NCI-H69 (cell line): ENCODE data around the gene ZFHX2.
A peak's percentile ranks its signal among the peaks of the same experiment; 100 is the strongest.
"Not testable (repeated sequence)": the region's sequence is repeated elsewhere in the genome, so short reads cannot be mapped to it uniquely, and the experiment has no call there.

ENCODE experiments used
- DNase-seq: peaks from one replicate; lab custom pipeline; 2025; lab: John Stamatoyannopoulos, UW

The ZFHX2 gene

DNA sequence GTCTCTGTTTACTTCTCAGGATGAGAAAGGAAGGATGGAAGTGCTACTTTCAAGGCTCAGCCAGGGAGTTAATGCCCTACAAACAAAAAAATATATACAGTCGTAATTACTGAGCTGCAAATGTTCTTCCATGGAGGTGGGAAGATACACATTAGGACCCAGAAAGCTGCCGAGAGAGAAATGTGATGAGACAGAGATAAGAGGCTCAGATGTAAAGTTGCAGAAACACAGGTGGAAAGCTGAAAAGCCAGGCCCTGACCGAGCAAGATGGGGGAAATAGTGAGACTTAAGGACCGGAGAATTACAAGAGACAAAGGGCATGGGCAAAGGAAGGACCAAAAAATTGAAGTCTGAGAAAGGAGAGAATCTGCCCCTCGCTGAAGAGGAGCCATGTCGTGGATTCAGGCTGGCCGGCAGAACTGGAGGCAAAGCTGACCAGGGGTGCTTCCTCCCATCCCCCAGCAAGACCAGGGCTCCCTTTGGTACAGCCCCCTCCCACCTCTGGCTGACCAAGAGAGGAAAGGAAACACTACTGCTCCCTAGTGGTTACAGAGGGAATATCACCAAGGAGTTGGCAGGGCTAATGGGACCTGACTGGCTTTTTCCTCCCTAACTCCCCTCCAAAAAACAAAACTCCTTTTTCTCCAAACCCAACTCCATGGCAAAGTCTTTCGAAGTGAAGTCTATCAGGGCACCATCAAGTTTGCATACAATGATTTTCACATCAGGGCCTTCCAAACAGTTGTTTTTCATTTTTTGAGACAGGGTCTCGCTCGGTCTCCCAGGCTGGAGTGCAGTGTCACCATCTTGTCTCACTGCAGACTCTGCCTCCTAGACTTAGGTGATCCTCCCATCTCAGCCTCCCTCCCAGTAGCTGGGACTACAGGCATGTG lies 12.1 kb downstream of the ZFHX2 start:
- peak; percentile 84 for DNase-seq

DNA sequence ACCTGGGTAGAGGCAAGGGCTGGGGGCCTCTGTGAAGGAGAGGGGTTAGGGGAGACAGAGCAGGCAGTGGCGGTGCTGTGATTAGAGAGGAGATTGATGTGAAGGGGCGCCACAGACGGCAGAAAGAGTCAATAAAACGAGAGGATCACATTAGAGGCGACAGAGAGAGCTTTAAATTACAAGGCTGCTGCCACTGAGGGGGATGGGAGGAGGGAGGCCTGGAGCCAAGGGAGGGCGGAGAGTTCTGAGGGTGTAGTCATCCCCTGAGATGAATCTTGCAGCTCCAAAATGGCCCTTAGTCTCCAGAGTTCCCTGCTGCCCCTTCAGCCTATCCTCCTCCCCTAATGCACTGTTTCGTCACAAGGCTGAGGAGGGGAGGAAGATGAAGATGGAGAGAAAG lies 12.8 kb downstream of the ZFHX2 start:
- DNase-seq: peak; percentile 80

DNA sequence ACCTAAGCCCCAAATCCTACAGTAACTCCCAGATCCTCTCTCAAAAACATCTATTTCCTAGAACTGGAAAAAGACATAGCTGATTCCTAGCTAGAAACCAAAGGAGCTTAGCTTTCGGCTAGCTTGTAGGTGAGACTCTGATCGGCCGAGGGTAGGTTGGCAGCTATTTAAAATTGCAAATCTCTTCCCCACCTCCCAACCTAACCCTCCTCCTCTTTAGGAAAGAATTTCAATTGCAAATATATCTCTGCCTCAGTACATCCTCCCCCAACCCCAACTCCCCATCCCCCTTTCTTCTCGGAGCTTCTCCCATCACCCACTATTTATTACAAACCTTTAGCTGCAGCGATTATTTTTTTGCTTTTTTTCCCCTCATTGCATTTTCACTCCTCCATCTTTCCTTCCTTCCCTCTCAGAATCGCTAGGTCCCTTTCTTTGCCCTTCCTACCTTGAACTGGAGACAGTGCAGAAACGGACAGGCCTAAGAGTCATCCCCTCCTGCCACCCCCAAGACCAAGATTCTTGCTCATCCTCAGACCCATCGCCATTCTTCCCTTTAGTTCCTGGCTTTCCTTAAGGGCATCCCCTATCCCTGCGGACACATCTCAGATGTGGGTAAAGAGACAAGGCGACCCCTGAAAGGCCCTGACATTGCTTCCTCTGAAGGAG lies 13.4 kb downstream of the ZFHX2 start:
- no peak for DNase-seq

DNA sequence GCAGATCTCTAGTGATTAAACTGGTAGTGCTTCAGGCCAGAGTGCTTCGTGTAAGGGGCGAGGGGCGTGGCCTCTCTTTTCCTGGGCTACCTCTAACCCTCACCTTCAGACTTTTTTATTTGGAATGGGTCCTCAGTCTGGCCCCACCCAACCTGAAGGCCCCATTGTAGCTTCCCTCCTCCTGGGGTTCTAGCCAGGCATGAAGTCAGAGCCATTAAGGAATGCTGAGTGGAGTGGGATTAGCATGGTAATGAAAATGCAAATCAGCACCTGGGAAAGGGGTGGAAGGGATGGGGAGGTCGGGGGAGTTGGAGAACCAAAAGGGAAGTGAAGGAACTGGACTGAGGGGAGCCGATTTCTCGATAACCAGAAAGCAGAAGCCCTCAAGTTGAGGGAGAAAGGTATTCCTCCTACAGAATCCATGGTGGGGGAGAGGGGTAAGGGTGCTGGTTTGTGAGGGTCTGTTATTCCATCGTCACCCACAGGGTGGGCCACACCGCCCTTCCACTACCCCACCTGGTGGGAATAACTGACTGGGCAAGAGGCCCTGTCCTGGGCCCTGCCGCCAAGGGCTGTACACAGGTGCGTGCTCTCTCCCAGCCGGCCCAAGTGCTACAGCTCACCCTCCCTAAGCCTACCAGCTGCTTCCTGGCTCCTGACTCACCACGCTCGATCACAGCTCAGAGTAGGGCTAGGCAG lies 14.1 kb downstream of the ZFHX2 start:
- no peak for DNase-seq

DNA sequence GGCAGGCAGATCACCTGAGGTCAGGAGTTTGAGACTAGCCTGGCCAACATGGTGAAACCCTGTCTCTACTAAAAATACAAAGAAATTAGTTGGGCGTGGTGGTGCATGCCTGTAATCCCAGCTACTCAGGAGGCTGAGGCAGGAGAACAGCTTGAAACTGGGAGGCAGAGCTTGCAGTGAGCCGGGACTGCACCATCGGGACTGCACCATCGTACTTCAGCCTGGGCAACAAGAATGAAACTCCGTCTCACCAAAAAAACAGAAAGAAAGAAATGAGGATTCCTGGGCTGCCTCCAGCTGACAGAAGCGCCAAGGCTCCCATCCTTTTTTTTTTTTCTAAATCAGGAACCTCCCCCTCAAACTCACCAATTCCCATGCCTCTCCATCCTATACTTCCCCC lies 14.7 kb downstream of the ZFHX2 start:
- DNase-seq: not testable (repeated sequence)

DNA sequence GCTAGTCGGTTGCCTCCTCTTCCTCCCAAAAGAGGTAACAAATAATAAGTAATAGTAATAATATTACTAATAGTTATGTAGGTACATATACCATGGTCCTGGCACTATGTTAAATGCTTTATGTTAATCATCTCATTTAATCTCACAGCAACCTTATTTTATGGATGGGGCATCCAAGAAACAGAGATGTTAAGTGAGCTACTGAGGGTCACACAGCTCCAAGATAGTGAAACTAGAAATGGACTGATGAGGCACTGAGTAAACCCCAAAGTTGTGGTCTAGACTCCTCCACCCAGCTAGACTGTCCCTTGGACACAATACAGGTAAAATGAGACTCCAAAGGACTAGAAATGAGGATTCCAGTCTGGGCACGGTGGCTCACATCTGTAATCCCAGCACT lies 15.1 kb downstream of the ZFHX2 start:
- no peak for DNase-seq

DNA sequence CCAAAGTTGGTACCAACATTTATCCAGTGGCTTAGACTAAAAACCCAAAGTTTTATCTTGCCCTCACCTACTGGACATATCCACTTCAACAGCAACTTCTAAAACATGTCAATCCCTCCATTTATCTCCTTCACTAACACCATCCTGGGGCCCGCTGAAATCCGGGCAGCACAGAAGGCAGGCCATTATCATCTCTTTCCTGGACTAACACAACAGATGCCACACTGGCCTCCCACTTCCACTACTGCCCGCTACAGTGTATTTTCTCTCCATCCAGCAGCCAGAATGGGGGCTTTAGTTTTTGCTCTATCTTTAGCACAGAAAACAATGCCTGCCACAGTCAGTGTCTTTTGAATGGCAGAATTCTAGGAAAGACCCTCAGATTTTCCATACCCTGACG lies 15.6 kb downstream of the ZFHX2 start:
- DNase-seq: no peak

DNA sequence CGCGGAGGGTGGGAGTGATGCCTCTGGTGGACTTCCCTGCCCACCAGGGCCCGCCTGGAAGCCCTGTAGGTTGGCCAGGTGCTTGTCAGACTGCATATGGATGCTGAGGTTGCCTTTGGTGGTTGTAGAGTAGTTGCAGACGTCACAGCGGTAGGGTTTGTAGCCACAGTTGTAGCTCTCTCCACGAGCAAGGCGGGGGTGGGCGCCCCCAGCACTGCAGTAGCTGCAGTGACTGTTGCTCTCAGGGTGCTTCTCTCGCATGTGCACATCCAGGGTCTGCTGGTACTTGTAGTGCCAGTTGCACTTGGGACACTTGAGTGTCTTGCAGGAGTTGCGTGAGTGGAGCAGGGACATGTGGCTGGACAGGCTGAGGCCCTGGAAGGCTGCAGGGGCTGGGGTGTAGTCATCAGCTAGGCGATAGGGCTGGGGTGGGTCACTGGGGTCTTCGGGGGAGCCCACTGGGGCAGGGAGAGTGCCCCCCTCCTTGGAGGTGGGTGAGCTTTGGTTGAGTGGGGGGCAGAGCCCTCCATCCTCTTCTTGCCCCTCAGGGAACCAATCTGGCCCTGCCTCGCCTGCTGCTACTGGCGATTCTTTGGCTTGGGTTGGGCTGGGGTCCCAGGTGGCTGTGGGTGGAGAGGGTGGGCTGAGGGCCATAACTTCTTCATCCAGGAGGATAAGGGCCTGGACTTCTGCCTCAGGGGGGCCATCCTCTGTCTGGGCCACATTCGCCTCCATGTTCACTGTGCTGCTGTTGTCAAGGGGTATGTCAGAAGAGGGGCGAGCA lies 17.7 kb downstream of the ZFHX2 start:
- DNase-seq: no peak

DNA sequence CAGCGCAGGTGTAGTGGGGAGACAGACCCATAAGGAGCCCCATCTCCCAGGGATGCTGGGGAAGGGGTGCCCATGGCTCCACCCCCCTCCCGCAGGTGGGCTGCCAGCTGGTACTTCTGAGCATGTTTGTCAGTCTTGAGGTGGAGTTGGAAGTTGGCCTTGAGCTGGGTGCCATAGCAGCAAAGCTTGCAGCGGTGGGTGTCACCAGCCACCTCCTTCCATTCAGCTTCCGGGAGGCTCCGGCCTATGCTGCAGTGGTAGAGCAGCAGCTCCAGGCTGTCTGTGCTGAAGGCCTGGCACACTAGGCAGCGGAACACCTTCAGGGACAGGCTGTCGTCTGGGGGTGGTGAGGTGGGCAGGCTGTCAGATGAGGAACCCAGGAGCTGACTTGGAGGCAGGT lies 18.9 kb downstream of the ZFHX2 start:
- DNase-seq: no peak

DNA sequence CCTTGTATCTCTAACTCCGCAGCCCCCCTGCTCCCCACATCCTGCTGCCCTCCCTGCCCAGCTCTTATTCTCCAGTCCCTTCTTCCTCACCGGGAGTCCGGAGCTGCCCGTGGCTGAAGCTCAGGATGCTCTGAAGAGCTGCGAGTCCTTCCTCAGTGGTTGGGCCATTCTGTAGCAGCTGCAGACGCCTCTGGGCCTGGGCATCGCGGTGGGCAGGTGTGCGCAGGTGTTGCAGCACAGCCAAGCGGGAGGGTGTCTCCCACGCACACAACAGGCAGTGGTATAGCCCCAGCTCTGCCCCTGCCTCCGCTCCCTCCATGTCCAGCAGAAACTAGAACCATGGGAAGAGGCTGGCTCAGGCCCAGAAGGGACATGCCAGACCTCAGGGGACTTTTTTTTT lies 20.2 kb downstream of the ZFHX2 start:
- no peak for DNase-seq

DNA sequence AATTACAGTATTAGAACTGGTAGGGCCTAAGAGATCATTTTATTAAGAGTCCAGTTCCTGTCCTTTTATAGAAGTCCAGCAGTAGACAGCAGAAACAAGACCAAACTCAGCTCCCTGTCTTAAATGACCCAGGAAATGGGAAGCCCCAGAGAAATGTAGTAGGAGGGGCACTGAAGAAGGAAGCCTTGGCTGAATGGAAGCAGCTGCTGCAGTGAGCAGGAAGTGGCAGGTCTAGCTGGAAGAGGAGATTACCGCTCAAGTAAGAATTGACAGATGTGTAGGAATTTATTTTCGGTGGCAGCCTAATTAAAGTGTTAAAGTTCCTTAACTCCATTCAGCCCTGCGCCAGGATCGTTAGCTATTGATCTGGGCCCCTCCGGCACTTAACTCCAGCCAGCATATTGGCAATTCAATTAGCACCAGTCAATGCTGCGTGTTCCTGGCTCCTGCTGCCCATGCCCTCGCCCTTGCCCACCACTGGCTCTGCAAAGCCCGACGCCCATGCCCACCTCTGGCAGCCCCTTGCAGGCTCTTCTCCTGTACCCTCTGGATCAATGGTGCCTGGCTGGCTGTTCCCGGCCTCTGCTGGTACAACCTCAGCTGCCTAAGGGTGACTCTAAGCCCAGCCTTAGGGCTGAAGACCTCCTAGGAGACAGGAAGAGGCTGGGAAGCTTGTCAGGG lies 21.1 kb downstream of the ZFHX2 start:
- DNase-seq: peak; percentile 17

DNA sequence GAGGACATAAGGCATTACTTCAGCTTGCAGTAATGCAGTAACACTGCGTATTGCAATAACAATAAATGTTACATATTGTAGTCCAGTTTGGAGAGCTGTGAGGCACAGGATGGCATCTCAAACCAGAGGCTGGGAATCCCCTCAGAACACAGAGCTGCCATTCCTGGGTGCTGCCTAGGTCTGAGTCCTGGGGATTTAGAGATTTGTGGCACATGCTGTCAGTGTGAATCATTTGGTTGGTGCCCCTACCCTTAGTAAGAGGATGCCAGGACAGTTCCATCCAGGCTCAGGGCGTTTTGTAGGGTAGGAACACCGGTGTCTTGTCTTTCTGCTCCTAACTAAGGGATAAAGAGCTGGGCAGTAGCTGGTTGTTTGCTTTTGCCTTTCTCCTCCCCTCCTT lies 22.5 kb downstream of the ZFHX2 start:
- no peak for DNase-seq

DNA sequence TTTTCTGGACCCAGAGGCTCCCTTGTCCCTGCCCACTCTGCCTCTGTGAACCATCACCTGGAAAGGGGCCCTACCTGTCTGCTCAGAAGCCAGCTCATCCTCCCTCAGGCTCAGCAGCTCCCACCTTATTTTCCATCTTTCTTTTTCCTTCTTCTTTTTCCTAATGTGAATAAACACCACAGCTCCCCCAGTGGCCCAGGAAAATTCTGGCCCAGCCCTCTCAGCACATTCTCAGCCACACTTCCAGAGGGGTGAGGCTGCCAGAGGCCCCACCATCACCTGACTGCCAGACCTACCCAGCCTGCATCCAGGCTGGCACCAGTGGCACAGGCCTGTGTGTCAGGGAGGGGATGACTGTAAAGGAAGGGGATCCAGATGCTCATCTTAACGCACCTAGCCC lies 23.0 kb downstream of the ZFHX2 start:
- DNase-seq: peak; percentile 16

DNA sequence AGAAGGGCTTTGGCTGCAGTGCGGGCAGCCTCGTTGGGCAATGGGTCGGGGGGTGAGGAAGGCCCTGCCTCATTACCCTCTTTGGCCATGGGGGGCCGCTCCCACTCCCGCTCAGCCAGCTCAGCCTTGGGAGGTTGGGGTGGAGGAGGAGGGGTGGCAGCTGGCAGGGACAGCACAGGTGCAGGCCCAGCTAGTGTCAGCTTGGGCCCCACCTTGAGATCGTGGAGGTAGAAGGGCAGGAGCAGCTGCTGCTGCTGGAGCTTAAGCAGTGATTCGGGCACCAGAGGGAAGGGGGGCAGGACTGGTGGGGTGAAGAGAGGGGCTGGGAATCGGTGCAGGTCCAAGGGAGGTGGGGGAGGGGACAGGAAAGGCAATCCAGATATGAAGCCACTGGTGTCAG lies 26.0 kb downstream of the ZFHX2 start:
- no peak for DNase-seq

DNA sequence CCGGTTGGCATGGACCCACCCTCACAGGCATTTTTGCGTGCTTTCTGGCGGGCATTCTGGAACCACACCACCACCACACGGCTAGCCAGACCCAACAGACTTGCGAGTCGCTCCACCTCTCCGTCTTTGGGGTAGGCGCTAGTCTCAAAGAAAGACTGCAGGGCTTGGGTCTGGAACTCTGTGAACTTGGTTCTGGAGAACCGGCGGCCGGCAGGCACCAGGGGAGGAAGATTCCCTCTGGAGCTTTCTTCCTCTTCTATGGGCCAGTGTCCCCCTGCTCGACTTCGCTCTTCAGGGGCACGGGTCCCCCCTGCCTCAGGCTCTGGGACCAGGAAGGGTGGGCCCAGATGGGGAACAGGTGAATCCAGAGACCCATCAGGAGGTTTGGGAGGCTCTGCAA lies 26.6 kb downstream of the ZFHX2 start:
- no peak for DNase-seq

DNA sequence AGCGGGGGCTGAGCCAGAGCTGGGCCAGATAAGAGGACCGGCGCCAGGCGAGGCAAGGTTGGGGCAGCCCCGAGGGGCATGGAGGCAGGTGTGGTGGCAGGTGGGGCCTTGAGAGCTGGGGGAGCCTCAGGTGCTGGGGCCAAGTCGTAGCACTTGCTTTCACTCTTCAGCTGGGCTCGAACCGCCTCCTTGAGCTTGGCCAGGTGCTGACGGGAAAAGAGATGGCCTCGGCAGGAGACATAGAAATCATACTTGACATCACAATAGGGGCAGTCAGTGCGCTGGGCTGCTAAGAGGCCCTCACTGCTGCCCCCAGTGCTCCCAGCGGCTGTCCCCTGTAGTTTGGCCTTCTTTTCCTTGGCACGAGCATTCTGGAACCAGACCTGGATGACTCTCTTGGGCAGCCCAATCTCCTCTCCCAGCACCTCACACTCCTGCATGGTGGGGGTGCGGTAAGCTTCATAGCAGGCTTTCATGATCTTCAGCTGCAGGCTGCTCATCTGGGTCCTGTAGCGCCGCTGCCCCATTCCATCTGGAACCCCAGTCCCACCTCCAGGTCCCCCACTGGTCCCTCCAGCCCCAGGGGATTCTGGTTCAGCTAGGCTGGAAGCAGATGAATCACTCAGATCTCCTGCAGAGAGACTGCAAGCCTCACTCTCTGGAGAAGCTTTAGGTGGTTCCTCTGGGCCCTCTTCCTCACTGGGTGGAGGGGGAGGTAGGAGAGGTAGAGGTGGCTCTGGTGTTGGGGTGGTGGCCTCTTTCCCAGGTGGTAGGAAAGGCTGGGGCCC lies 28.1 kb downstream of the ZFHX2 start:
- peak; percentile 20 for DNase-seq

DNA sequence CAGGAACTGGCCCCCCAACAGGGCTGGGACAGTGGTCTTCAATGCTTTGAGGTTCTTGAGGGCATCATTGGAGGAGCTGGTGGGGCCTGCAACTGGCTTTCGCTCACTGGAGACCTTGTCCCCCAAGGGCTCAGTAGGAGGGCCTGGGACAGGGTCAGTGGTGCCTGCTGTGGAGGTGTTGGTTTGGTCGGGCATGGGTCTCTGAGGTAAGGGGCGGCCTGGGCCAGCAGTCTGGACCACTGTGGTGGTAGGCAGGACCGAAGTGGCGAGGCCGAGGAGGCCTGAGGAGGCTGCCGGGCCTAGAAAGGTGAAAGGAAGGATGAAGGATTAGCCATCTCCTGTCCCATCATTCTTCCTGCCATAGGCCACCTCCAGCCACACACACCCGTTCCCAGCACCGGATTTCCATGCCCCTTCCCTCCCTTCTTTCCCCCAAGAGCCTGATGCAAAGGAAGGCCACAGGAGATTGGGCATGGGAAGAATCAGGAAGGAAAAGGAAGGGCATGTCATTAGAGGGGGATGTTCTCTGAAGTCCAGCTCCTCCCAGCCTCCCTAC lies 28.8 kb downstream of the ZFHX2 start:
- DNase-seq: no peak

DNA sequence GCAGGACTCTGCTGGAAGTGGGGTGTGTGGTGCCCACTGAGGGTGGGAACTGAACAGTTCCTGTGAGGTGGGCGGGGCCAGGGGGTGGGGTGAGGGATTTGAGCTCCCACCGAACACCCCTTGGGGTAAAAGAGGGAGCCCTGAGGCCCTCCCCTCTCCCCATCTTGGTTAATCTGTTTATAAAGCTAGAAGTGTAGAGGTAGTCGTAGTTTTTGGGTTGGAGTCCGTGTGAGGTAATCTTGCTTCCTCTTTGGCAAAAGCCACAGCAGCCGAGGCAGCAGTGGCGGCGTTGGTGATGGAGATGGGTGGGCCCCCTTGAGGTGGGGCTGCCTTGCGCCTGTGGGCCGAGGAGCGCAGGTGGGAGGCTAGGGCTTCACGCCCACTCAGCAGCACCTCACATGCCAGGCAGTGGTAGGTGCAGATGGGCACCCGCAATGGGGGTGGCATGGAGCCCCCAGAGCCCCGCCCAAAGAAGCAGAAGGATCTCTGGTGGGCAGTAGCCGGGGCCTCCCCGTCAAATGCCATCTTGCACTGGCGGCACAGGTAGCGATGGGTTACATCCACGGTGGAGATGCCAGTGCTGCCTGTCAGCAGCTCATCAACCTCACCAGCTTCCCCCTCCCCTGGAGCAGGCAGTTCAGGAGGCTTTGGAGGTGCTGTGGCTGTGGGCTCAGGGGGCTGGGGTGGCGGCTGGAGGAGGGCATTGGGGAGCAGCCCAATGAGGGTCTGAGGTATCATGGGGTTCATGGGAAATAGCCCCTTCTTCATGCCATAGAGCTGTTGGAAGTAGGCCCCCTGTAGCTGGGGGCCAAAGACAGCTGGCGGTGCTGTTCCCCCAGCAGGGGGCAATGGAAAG lies 29.6 kb downstream of the ZFHX2 start:
- no peak for DNase-seq

DNA sequence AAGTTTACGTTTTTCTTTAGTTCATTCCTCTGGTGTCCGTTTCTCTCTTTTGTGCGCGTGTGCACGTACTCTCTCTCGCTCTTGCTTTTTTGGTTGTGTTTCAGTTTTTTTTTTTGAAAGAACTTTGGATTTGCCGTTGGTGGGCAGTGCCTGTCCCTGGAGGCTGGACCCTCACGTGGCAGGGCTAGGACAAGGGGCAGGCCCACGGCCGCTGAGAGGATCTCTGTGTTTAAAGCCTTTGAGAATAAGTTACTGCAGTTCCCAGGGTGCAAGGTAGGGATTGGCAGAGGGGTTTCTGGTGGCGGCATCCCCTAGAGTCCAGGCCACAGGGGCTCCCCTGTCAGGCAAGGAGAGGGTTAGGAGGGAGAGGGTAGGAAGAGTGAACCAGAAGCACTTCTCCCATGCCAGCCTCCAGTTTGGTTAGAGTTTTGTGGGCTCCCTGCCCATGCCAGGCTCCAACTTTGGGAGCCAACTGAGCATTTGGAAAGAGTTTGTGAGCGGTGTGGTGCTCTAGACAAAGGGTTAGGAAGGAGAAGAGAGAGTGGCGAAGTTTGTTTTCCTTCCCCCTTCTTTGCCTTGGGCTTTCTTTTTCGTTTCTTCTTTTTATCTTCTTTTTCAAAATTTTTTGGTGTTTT lies 30.5 kb downstream of the ZFHX2 start:
- DNase-seq: no peak
